GM13976 (cell line): Measurements from ENCODE around the gene NEMP2.
"Not testable (repeated sequence)": the region's sequence is repeated elsewhere in the genome, so short reads cannot be mapped to it uniquely, and the experiment has no call there.

Source experiments
- DNase-seq: peaks from one replicate; pipeline ENCODE4 v3.0.0; 2012; ENCODE audit warnings: low spot score
- in situ Hi-C: fragments of 300-500 bp; cut with MboI; formaldehyde crosslinking; loops from one replicate; pipeline ENCODE4 v1.12.0; 2022; ENCODE audit warnings: low sequenced_read_pairs, mixed read lengths, inconsistent platforms; ENCODE audit not compliant: unreplicated experiment
- TF ChIP-seq, protein P1 (sequence below): IDR thresholded peaks from 2 replicates; pipeline ENCODE4 v1.5.1; 2012; ENCODE audit warnings: borderline replicate concordance, mild to moderate bottlenecking; ENCODE audit not compliant: insufficient read depth; ENCODE audit errors: extremely low read depth, missing control alignments, control extremely low read depth

NEMP2 gene

GRCh38 chr2:190501231-190501630, 33.3 kb downstream of the NEMP2 start:
- in situ Hi-C loops: loop anchor here (10.0 kb wide), 1 partner anchor 116 kb away; no protein-coding TSS in a partner anchor
- no peak for DNase-seq
- TF ChIP-seq, protein P1, sequence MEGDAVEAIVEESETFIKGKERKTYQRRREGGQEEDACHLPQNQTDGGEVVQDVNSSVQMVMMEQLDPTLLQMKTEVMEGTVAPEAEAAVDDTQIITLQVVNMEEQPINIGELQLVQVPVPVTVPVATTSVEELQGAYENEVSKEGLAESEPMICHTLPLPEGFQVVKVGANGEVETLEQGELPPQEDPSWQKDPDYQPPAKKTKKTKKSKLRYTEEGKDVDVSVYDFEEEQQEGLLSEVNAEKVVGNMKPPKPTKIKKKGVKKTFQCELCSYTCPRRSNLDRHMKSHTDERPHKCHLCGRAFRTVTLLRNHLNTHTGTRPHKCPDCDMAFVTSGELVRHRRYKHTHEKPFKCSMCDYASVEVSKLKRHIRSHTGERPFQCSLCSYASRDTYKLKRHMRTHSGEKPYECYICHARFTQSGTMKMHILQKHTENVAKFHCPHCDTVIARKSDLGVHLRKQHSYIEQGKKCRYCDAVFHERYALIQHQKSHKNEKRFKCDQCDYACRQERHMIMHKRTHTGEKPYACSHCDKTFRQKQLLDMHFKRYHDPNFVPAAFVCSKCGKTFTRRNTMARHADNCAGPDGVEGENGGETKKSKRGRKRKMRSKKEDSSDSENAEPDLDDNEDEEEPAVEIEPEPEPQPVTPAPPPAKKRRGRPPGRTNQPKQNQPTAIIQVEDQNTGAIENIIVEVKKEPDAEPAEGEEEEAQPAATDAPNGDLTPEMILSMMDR: no peak

DNA sequence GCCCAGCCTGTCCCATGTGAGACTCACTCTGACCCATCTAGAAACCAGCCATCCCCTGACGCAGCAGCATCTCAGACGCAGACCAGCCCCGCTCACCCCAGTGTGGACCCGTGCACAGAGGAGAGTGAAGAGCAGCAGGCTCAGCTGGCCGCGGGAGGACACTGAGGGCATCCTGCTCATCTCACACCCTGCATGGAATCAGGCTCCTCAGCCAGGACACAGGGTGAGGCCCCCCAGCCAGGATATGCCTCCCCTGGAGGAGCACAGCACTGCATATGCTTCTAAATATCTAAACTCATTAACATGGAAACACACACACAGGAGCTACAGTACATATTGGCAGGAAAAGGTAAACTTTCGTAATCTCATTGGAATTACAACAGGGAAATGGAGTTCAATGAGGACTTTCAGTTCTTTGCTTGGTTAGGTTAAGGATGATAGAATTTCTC, 34.4 kb downstream of the NEMP2 start:
- TF ChIP-seq, protein P1: no peak
- in situ Hi-C loops: loop anchor here (10.0 kb wide), 1 partner anchor 115 kb away; no protein-coding TSS in a partner anchor
- no peak for DNase-seq

DNA sequence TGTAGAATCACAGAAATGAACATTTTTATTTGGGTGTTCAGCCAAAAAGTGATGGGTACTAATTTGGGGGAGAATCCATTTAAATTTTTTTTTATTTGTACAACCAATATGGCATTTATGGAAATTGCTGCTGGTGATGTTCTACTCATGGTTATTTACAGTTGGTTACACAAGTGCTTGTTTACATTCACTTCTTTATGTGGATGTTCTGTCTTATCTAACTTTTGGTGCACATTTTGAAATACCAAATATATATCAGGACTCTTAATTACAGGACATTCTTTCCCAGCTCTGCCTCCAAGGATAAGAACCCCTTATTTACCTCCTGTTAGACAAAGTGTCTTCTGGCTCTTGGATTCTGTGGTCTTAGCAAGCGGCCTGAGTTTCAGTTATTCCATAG, 35.2 kb downstream of the NEMP2 start:
- in situ Hi-C loops: no loop called here

DNA sequence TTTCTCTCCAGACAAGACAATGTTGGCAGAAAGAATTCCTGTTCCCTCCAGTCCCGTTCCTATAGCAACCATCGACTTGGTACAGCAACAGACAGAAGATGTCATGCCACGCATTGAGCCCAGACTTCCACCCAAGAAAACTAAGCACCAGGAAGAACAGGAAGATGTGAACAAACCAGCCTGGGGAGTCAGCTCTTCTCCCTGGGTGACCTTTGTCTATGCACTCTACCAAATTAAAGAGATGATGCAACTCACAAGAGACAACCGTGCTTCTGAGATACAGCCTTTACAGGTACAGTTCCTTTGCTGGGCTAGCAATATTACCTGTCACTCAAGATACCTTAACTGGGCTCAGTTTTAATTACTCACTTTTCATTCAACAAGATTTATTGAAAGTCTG, 37.1 kb downstream of the NEMP2 start:
- in situ Hi-C loops: no loop called here
- no peak for DNase-seq
- TF ChIP-seq, protein P1: no peak

More for the DNA sequence above, 35.2 kb downstream of the NEMP2 start:
- DNase-seq: no peak
- TF ChIP-seq, protein P1: no peak

DNA sequence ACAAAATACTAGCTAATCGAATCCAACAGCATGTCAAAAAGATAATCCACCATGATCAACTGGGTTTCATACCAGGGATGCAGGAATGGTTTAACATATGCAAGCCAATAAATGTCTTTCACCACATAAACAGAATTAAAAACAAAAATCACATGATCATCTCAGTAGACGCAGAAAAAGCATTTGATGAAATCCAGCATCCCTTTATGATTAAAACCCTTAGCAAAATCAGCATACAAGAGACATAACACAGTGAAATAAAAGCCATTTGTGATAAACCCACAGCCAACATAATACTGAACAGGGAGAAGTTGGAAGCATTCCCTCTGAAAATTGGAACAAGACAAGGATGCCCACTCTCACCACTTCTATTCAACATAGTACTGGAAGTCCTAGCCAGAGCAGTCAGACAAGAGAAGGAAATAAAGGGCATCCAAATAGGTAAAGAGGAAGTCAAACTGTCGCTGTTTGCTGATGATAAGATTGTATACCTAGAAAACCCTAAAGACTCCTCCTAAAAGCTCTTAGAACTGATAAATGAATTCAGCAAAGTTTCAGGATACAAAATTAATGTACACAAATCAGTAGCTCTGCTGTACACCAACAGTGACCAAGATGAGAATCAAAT, 39.8 kb downstream of the NEMP2 start:
- DNase-seq, in situ Hi-C loops: not testable (repeated sequence)

DNA sequence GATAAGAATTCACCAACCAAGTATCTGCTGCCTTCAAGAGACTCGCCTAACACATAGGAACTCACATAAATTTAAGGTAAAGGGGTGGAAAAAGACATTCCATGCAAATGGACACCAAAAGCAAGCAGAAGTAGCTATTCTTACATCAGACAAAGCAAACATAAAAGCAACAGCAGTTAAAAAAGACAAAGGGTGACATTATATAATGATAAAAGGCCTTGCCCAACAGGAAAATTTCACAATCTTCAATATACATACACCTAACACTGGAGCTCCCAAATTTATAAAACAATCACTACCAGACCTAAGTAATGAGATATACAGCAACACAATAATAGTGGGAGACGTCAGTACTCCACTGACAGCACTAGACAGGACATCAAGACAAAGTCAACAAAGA, 41.4 kb downstream of the NEMP2 start:
- TF ChIP-seq, protein P1: no peak
- no peak for DNase-seq
- in situ Hi-C loops: no loop called here

DNA sequence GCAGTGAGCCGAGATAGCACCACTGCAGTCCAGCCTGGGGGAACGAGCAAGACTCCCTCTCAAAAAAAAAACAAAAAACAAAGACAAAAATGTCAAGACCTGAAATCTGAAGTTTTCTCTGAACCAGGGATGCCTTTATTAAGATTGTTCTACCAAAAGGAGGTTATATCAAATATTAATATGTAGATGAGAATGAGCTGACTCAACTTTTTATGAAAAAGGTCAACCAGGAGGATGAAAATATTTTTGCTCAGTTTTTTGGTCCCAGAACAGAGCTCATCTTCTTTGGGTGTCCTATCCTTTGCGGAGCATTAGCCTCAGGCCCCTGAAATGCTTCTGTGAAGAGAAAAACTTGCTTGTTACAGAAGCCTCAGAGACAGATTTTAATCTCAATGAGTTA, 44.0 kb downstream of the NEMP2 start:
- TF ChIP-seq, protein P1: no peak
- in situ Hi-C loops: no loop called here
- DNase-seq: no peak
